HG03439 (cell line): Measurements from ENCODE around the gene NUDT14.

Source experiments
- ATAC-seq: cut with Tn5 transposase; IDR thresholded peaks from one replicate; pipeline ENCODE4 v1.9.1; 2021; ENCODE audit warnings: mild to moderate bottlenecking, moderate library complexity; ENCODE audit not compliant: unreplicated experiment

NUDT14 gene

GRCh38 chr14:105138021-105138541, 43.0 kb downstream of the NUDT14 start:
- no peak for ATAC-seq

- ATAC-seq: no peak
These were observed 43.6 kb downstream of the NUDT14 start for GRCh38 chr14:105137481-105138020.

- no peak for ATAC-seq
These were observed 44.5 kb downstream of the NUDT14 start for GRCh38 chr14:105136401-105137322.

GRCh38 chr14:105135700-105136395, 45.3 kb downstream of the NUDT14 start:
- ATAC-seq: no peak

GRCh38 chr14:105132921-105133654, 48.0 kb downstream of the NUDT14 start:
- ATAC-seq: no peak

- no peak for ATAC-seq
These were observed 49.9 kb downstream of the NUDT14 start for GRCh38 chr14:105131241-105131640.

GRCh38 chr14:105128059-105128458, 53.1 kb downstream of the NUDT14 start:
- ATAC-seq: no peak

- no peak for ATAC-seq
These were observed 54.2 kb downstream of the NUDT14 start for GRCh38 chr14:105126981-105127329.

GRCh38 chr14:105126126-105126980, 54.8 kb downstream of the NUDT14 start:
- no peak for ATAC-seq

GRCh38 chr14:105124823-105125222, 56.3 kb downstream of the NUDT14 start:
- ATAC-seq: no peak

- no peak for ATAC-seq
These were observed 56.9 kb downstream of the NUDT14 start for GRCh38 chr14:105123981-105124765.

GRCh38 chr14:105123064-105123665, 57.9 kb downstream of the NUDT14 start:
- no peak for ATAC-seq
